Measurements from ENCODE around the gene EIF3K. TPM values are rescaled to one million over a fixed set of nuclear protein-coding genes. Genes with fewer than 3 reads are reported as not detected.

The EIF3K gene
- total and polyA plus RNA-seq, 2 of the 8 experiments (the other 6 are each of a cell fraction or from before 2014, with no cell fraction given) = 329 to 937 TPM

- Histone ChIP-seq H3K18ac (ENCODE audit: extremely low read depth, low read length) (peak overlapping the region; percentile 89), H3K23me2 (ENCODE audit: low read depth, low read length) (peaks cover 1% of the 10 kb centered on the region; the same call in 1 of the 2 replicates), H3K36me3 (ENCODE audit: control insufficient read depth in 2 of 4, insufficient read depth in 4 of 4, low read length in 3 of 4) (no peaks in the 10 kb centered on the region), H3K4me2 (ENCODE audit: insufficient read depth in 1 of 2, low read depth in 2 of 2, low read length in 2 of 2) (peak overlapping the region; percentile 54 to 55; a peak in 3 of 4 replicates), H2BK20ac (ENCODE audit: low read length) (peak overlapping the region; percentile 90), H4K5ac (ENCODE audit: insufficient read length, low read depth, low read length) (peak overlapping the region; percentile 19), H2BK15ac (ENCODE audit: low read length) (peak overlapping the region; percentile 89; the same call in 1 of the 2 replicates), H2BK120ac (replicated peaks; ENCODE audit: low read depth, low read length) (peak overlapping the region; percentile 35), H3K4me3 (ENCODE audit: extremely low read depth in 1 of 4, insufficient read depth in 2 of 4, low read depth in 3 of 4, low read length in 4 of 4) (peak overlapping the region in 1 of 4 experiments; percentile 36; a peak in 1 of 8 replicates), H2BK5ac (ENCODE audit: low read depth, low read length) (peak overlapping the region; percentile 90), H3K4me1 (replicated peaks in 1 of 4; ENCODE audit: control insufficient read depth in 3 of 4, insufficient read depth in 4 of 4, low read length in 3 of 4) (peaks cover 28 to 46% (median 41%) of the 10 kb centered on the region in 4 experiments), H3K9me3 (ENCODE audit: insufficient read depth in 2 of 2, low read depth in 1 of 2, low read length in 1 of 2) (no peaks in the 10 kb centered on the region), H3K27me3 (replicated peaks in 1 of 4; ENCODE audit: control insufficient read depth in 3 of 4, extremely low read depth in 1 of 4, insufficient read depth in 3 of 4, low read length in 3 of 4) (no peaks in the 10 kb centered on the region), H4K91ac (replicated peaks; ENCODE audit: insufficient read length, low read length) (peak overlapping the region; percentile 98), H2AFZ (ENCODE audit: low read length) (no peak overlapping the region), H3K14ac (ENCODE audit: insufficient read length) (no peak overlapping the region), H3K79me2 (ENCODE audit: control insufficient read depth in 1 of 2, insufficient read depth in 2 of 2, low read length in 2 of 2) (peaks cover 10 to 89% of the 10 kb centered on the region in 2 experiments), H3K27ac (ENCODE audit: low read depth, low read length) (peak overlapping the region; percentile 95), H3K79me1 (ENCODE audit: low read depth, low read length) (peaks cover 13% of the 10 kb centered on the region), H3K9ac (replicated peaks in 1 of 4; ENCODE audit: extremely low read depth in 1 of 4, low read depth in 3 of 4, low read length in 3 of 4) (peak overlapping the region in 3 of 4 experiments; percentile 56 to 61 (median 60); a peak in 5 of 7 replicates), H4K8ac (ENCODE audit: extremely low read depth, insufficient read depth, low read length) (peak overlapping the region; percentile 87; the same call in 1 of the 2 replicates), H2BK12ac (ENCODE audit: low read depth, low read length) (peak overlapping the region; percentile 86), H3K4ac (replicated peaks; ENCODE audit: insufficient read length, low read depth, low read length) (peak overlapping the region; percentile 93), H3K23ac (ENCODE audit: insufficient read length) (no peak overlapping the region), H3K56ac (replicated peaks; ENCODE audit: insufficient read length, low read depth, low read length) (no peak overlapping the region), H2AK5ac (ENCODE audit: low read depth, low read length) (peak overlapping the region; percentile 29), H4K20me1 (replicated peaks in 1 of 2; ENCODE audit: control insufficient read depth in 1 of 2, insufficient read depth in 2 of 2, low read length in 2 of 2) (peaks cover 0 to 4% of the 10 kb centered on the region in 2 experiments)
- DNase-seq (ENCODE audit: low read depth in 1 of 2, low spot score in 2 of 2) (no peak), FAIRE-seq (no peak)
- WGBS, 2 experiments (ENCODE audit: extremely low coverage in 1 of 2, insufficient coverage in 1 of 2, insufficient read length in 1 of 2, insufficient replicate concordance in 2 of 2, low coverage in 1 of 2, low lambda C conversion rate in 2 of 2, missing lambda C conversion rate in 1 of 2) = 77% methylated on average over 15 of the region's 15 CpGs; no CpG with 5 or more reads in 1 of the 2 experiments
- POLR2A ChIA-PET (ENCODE audit: partially characterized antibody) = interaction anchor here (0.6 to 23.4 kb wide), 5 partner anchors 11 to 164 kb away, joined by 3 to 495 read pairs (median 15); partner anchors contain the start of gene ACTN4
- CTCF ChIA-PET (ENCODE audit: partially characterized antibody) = interaction anchor here (1.0 to 2.7 kb wide), 7 partner anchors 9 to 51 kb away, joined by 3 to 29 read pairs (median 5); no protein-coding TSS in a partner anchor
- TF ChIP-seq HDAC2 (IDR thresholded peaks at IDR 0.05; ENCODE audit: borderline replicate concordance in 1 of 2, low read depth in 2 of 2, low read length in 2 of 2) (no peak), POLR2AphosphoS5 (IDR thresholded peaks at IDR 0.05; ENCODE audit: low read depth, low read length) (peak; percentile 42; the same call in 1 of the 2 replicates), BCL11A (IDR thresholded peaks at IDR 0.05; ENCODE audit: low read depth in 2 of 2, low read length in 2 of 2) (no peak)
Observed at GRCh38 chr19:38684862-38685665, 66.1 kb downstream of the EIF3K start.

Measured in H1 (cell line).